Body of pancreas (tissue), 4 donors: ENCODE data around the gene RPS6KA2. TPM values are rescaled to one million over a fixed set of nuclear protein-coding genes. Genes with fewer than 3 reads are reported as not detected.

Source experiments
- ATAC-seq: fragments of 150-250 bp; one replicate; pipeline ENCODE4 v1.9.1; 2016
- DNase-seq, 4 donors: peaks; one replicate each; pipeline ENCODE4 v3.0.0-alpha.2; 2019
- H3K27ac ChIP-seq, 4 donors: fragments of 200-600 bp; sonication (generic); 1 replicate in 3 of 4; 2 replicates in 1 of 4; pipeline versions ENCODE4 v1.5.1 to v1.6.1; 2016 to 2019; ENCODE audit warnings: mild to moderate bottlenecking in 1 of 4, mixed read lengths in 1 of 4, moderate library complexity in 1 of 4
- H3K27me3 ChIP-seq, 2 donors: fragments of 200-600 bp; sonication (generic); one replicate each; pipeline ENCODE4 v1.6.0; 2016; ENCODE audit warnings: mild to moderate bottlenecking in 1 of 2
- H3K36me3 ChIP-seq, 2 donors: fragments of 200-600 bp; sonication (generic); replicated peaks in 1 of 2; 2 replicates each; pipeline ENCODE4 v1.5.1; 2016; ENCODE audit warnings: low read depth in 2 of 2; ENCODE audit not compliant: insufficient read depth in 1 of 2
- H3K4me1 ChIP-seq: fragments of 200-600 bp; sonication (generic); one replicate; pipeline ENCODE4 v1.6.0; 2016
- H3K4me3 ChIP-seq, 2 donors: fragments of 200-600 bp; sonication (generic); 1 replicate in 1 of 2; 2 replicates in 1 of 2; pipeline ENCODE4 v1.5.1; 2016 to 2019
- H3K9me3 ChIP-seq, 3 donors: fragments of 200-600 bp; sonication (generic); 1 replicate in 2 of 3; 2 replicates in 1 of 3; pipeline ENCODE4 v1.5.1; 2016
- CTCF ChIP-seq, 7 experiments: fragments of 450-650 bp in 4 of 7; fragments of 200-600 bp in 3 of 7; sonication (generic) in 3 of 7; IDR thresholded peaks; one replicate each; pipeline ENCODE4 v1.5.1; 2016 to 2019; ENCODE audit warnings: antibody characterized with exemption in 7 of 7
- POLR2A ChIP-seq, 3 donors: fragments of 450-650 bp; IDR thresholded peaks; one replicate each; pipeline ENCODE4 v1.6.1; 2016; ENCODE audit warnings: antibody characterized with exemption in 3 of 3, mild to moderate bottlenecking in 2 of 3
- WGBS, 2 donors: methylation state at CpG; one replicate each; pipeline ENCODE4 v1.1.5; 2017; 5-methylcytosine and 5-hydroxymethylcytosine counted together
- intact Hi-C: fragments of 100-400 bp; cut with DNase I; formaldehyde crosslinking; loops from one replicate; pipeline ENCODE4 v1.15.1; 2023
- total RNA-seq, 2 donors: library from RNA; depleted of rRNA; stranded (reverse); fragments of >200 nt; gene quantifications; one replicate each; pipeline ENCODE4 v1.1.0, GENCODE V29; 2016

RPS6KA2 gene
- total RNA-seq, 2 donors from 2014 or later = 24.4 to 53.7 TPM

- ATAC-seq (no peak), DNase-seq (no peak)
- Histone ChIP-seq H3K36me3 (no peaks in the 10 kb centered on the region), H3K4me1 (peaks cover 10% of the 10 kb centered on the region), H3K4me3 (no peak overlapping the region), H3K27me3 (no peaks in the 10 kb centered on the region), H3K27ac (no peak overlapping the region), H3K9me3 (no peaks in the 10 kb centered on the region)
- intact Hi-C loops = no loop called here
- TF ChIP-seq POLR2A (IDR thresholded peaks at IDR 0.05) (no peak), CTCF (IDR thresholded peaks at IDR 0.05) (no peak)
- WGBS, 2 donors = 83 to 84% methylated on average over 17 to 18 of the region's 18 CpGs
Observed at GRCh38 chr6:166667796-166668610, 41.0 kb upstream of the RPS6KA2 start.

- Histone ChIP-seq H3K27ac (no peak overlapping the region), H3K9me3 (no peaks in the 10 kb centered on the region), H3K4me1 (no peaks in the 10 kb centered on the region), H3K4me3 (no peak overlapping the region), H3K36me3 (no peaks in the 10 kb centered on the region), H3K27me3 (no peaks in the 10 kb centered on the region)
- no peak for ATAC-seq
- no peak for DNase-seq
- WGBS, 2 donors = 34 to 45% methylated on average over 5 of the region's 5 CpGs
- intact Hi-C loops = no loop called here
- TF ChIP-seq POLR2A (IDR thresholded peaks at IDR 0.05) = no peak
- TF ChIP-seq CTCF (IDR thresholded peaks at IDR 0.05) = no peak
Observed at GRCh38 chr6:166664135-166664534, 37.1 kb upstream of the RPS6KA2 start.

GRCh38 chr6:166663568-166663967 lies 36.5 kb upstream of the RPS6KA2 start:
- Histone ChIP-seq H3K4me1 (no peaks in the 10 kb centered on the region), H3K4me3 (no peak overlapping the region), H3K27me3 (no peaks in the 10 kb centered on the region), H3K9me3 (no peaks in the 10 kb centered on the region), H3K27ac (no peak overlapping the region), H3K36me3 (no peaks in the 10 kb centered on the region)
- DNase-seq (no peak), ATAC-seq (no peak)
- WGBS, 2 donors = 68 to 80% methylated on average over 6 of the region's 6 CpGs
- intact Hi-C loops = no loop called here
- no peak for TF ChIP-seq CTCF (IDR thresholded peaks at IDR 0.05)

GRCh38 chr6:166662690-166663089 lies 35.6 kb upstream of the RPS6KA2 start:
- TF ChIP-seq POLR2A (IDR thresholded peaks at IDR 0.05) (no peak), CTCF (IDR thresholded peaks at IDR 0.05) (no peak)
- no peaks in the 10 kb centered on the region for H3K36me3 ChIP-seq
- H3K27ac ChIP-seq = no peak overlapping the region
- intact Hi-C loops = no loop called here
- WGBS, 2 donors = 79 to 93% methylated on average over 11 of the region's 11 CpGs
- H3K4me3 ChIP-seq = no peak overlapping the region
- H3K27me3 ChIP-seq = no peaks in the 10 kb centered on the region
- ATAC-seq (no peak), DNase-seq (no peak)
- H3K9me3 ChIP-seq = no peaks in the 10 kb centered on the region
- H3K4me1 ChIP-seq = no peaks in the 10 kb centered on the region
